Cerebellar nuclear complex (tissue), 1 donor: ENCODE measurements around the gene TEX28.
"Not testable (repeated sequence)": the region's sequence is repeated elsewhere in the genome, so short reads cannot be mapped to it uniquely, and the experiment has no call there.

Source experiments
- DNase-seq, 2 experiments: peaks; one replicate each; lab custom pipeline; 2025; lab: John Stamatoyannopoulos, UW

TEX28 gene

GRCh38 chrX:154310616-154311536, 16.0 kb upstream of the TEX28 start:
- no peak for DNase-seq

- no peak for DNase-seq
Observed at GRCh38 chrX:154309041-154309775, 14.3 kb upstream of the TEX28 start.

GRCh38 chrX:154308108-154308946, 13.4 kb upstream of the TEX28 start:
- DNase-seq: no peak

- DNase-seq: no peak
Observed at GRCh38 chrX:154307202-154307601, 12.3 kb upstream of the TEX28 start.

GRCh38 chrX:154305541-154306205, 10.7 kb upstream of the TEX28 start:
- no peak for DNase-seq

GRCh38 chrX:154304846-154305245, 9.9 kb upstream of the TEX28 start:
- no peak for DNase-seq

GRCh38 chrX:154303476-154303875, 8.6 kb upstream of the TEX28 start:
- DNase-seq: no peak

- DNase-seq: not testable (repeated sequence)
Observed at GRCh38 chrX:154302998-154303397, 8.1 kb upstream of the TEX28 start.

GRCh38 chrX:154300816-154301215, 5.9 kb upstream of the TEX28 start:
- DNase-seq: no peak

GRCh38 chrX:154298312-154298711, 3.4 kb upstream of the TEX28 start:
- no peak for DNase-seq

- DNase-seq: no peak
Observed at GRCh38 chrX:154296731-154297130, 1.8 kb upstream of the TEX28 start.

GRCh38 chrX:154295664-154296310, 863 bp upstream of the TEX28 start, which contains the start of gene TKTL1:
Gene TKTL1, plus strand, starts transcription at chrX:154295795. Its CDS starts 65 bp downstream, at chrX:154295860.
- DNase-seq: no peak

GRCh38 chrX:154286406-154286805, 8.5 kb downstream of the TEX28 start:
- not testable (repeated sequence) for DNase-seq

- DNase-seq: not testable (repeated sequence)
Observed at GRCh38 chrX:154284489-154285338, 10.2 kb downstream of the TEX28 start.

GRCh38 chrX:154269245-154269644, 25.7 kb downstream of the TEX28 start:
- DNase-seq: not testable (repeated sequence)

GRCh38 chrX:154263072-154263471, 31.9 kb downstream of the TEX28 start:
- DNase-seq: not testable (repeated sequence)

GRCh38 chrX:154258711-154259110, 36.2 kb downstream of the TEX28 start:
- not testable (repeated sequence) for DNase-seq

- DNase-seq: not testable (repeated sequence)
Observed at GRCh38 chrX:154257282-154257681, 37.6 kb downstream of the TEX28 start, which contains the start of gene OPN1MW3. Gene OPN1MW3, plus strand, starts transcription at chrX:154257582. Its CDS starts 38 bp downstream, at chrX:154257620.

GRCh38 chrX:154248076-154248475, 46.8 kb downstream of the TEX28 start:
- not testable (repeated sequence) for DNase-seq
